CD8-positive, alpha-beta memory T cell (primary cell): ENCODE data around the gene LPAR6. TPM values are rescaled to one million over a fixed set of nuclear protein-coding genes. Genes with fewer than 3 reads are reported as not detected.

Source experiments
- CTCF ChIA-PET: fragments of 350-600 bp; sonication (Branson Sonifier 250); formaldehyde crosslinking; loops from one replicate; lab custom pipeline; 2021; ENCODE audit warnings: antibody characterized with exemption; lab: Charles Lee
- POLR2A ChIA-PET: fragments of 350-600 bp; sonication (Branson Sonifier 250); formaldehyde crosslinking; loops from one replicate; lab custom pipeline; 2021; ENCODE audit warnings: antibody characterized with exemption; lab: Charles Lee
- DNase-seq, 5 donors: peaks; one replicate each; pipeline versions ENCODE4 v3.0.0 to v3.0.0-alpha.2; 2020 to 2022; ENCODE audit warnings: mixed read lengths in 1 of 5
- H3K27ac ChIP-seq: one replicate; pipeline ENCODE4 v1.7.0; 2013; ENCODE audit warnings: low read depth, mild to moderate bottlenecking, low read length, moderate library complexity
- H3K27me3 ChIP-seq: 2 replicates; pipeline ENCODE4 v1.7.0; 2013; ENCODE audit warnings: low read length, mild to moderate bottlenecking; ENCODE audit not compliant: insufficient read depth, poor library complexity, severe bottlenecking
- H3K36me3 ChIP-seq: 2 replicates; pipeline ENCODE4 v1.7.0; 2013; ENCODE audit warnings: mild to moderate bottlenecking, low read length, moderate library complexity; ENCODE audit not compliant: insufficient read depth
- H3K4me1 ChIP-seq: 2 replicates; pipeline ENCODE4 v1.7.0; 2013; ENCODE audit warnings: mild to moderate bottlenecking, low read length, moderate library complexity; ENCODE audit not compliant: insufficient read depth
- H3K4me3 ChIP-seq: 2 replicates; pipeline ENCODE4 v1.7.0; 2013; ENCODE audit warnings: mild to moderate bottlenecking, low read length
- H3K9me3 ChIP-seq: 2 replicates; pipeline ENCODE4 v1.7.0; 2013; ENCODE audit warnings: mild to moderate bottlenecking, low read length
- H3K27ac Mint-ChIP-seq, 8 donors: one replicate each; pipeline ENCODE4 v1.8.0; 2020 to 2021; ENCODE audit warnings: mixed read lengths in 8 of 8, mild to moderate bottlenecking in 6 of 8, inconsistent platforms in 3 of 8, moderate library complexity in 3 of 8
- H3K27me3 Mint-ChIP-seq, 2 donors: one replicate each; pipeline ENCODE4 v1.8.0; 2020 to 2021; ENCODE audit warnings: mixed read lengths in 2 of 2, mild to moderate bottlenecking in 1 of 2, moderate library complexity in 1 of 2
- H3K36me3 Mint-ChIP-seq, 3 donors: one replicate each; pipeline ENCODE4 v1.8.0; 2020 to 2021; ENCODE audit warnings: mixed read lengths in 3 of 3, inconsistent platforms in 1 of 3, mild to moderate bottlenecking in 1 of 3
- H3K4me1 Mint-ChIP-seq, 3 donors: one replicate each; pipeline ENCODE4 v1.8.0; 2020 to 2021; ENCODE audit warnings: mixed read lengths in 3 of 3, inconsistent platforms in 1 of 3, mild to moderate bottlenecking in 1 of 3
- H3K4me3 Mint-ChIP-seq, 7 donors: one replicate each; pipeline ENCODE4 v1.8.0; 2020 to 2021; ENCODE audit warnings: mixed read lengths in 7 of 7, mild to moderate bottlenecking in 6 of 7, moderate library complexity in 4 of 7, inconsistent platforms in 2 of 7
- H3K9me3 Mint-ChIP-seq, 5 donors: one replicate each; pipeline ENCODE4 v1.8.0; 2020 to 2022; ENCODE audit warnings: mixed read lengths in 5 of 5, mild to moderate bottlenecking in 3 of 5, moderate library complexity in 2 of 5, inconsistent platforms in 1 of 5
- polyA plus RNA-seq: library from polyadenylated mRNA; unstranded; fragments of 300-500 nt; fragmentation: Illumina TruSeq; gene quantifications from one replicate; pipeline ENCODE4 v1.2.3, GENCODE V29; 2021
- total RNA-seq, 2 experiments: library from RNA; stranded (reverse); gene quantifications; one replicate each; pipeline ENCODE4 v1.2.3, GENCODE V29; 2021

LPAR6 gene
- total and polyA plus RNA-seq, 3 experiments from 2014 or later = 7.9 to 34.2 (median 8.8) TPM

DNA sequence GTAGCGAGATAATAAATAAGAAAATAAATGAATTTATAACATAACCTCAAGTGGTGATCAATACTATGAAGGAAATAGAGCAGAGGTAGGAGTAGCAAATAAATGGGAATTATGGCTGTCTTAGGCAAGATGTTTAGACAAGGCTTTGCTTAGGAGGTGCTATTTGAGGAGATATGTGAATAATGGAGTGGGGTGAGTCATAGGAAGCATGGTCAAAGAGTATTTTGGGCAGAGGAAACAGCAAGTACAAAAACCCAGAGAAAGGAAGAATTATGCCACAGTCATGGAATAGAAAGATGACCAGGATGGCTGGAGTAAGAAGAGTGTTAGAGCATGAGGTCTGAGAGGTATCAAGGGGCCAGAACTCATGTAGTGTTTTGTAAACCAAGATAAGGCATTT lies 33.6 kb upstream of the LPAR6 start:
- Mint-ChIP-seq H3K36me3 (peaks cover 6 to 11% (median 7%) of the 10 kb centered on the region in 3 donors), H3K27me3 (peaks cover 0 to 2% of the 10 kb centered on the region in 2 donors), H3K4me3 (no peak overlapping the region), H3K4me1 (peaks cover 19 to 53% (median 33%) of the 10 kb centered on the region in 3 donors), H3K9me3 (peaks cover 0 to 12% (median 8%) of the 10 kb centered on the region in 5 donors), H3K27ac (no peak overlapping the region)
- H3K4me1 ChIP-seq = peaks cover 11% of the 10 kb centered on the region
- no peak overlapping the region for H3K4me3 ChIP-seq
- no peak overlapping the region for H3K27ac ChIP-seq
- ChIA-PET POLR2A (no interaction called here), CTCF (no interaction called here)
- H3K27me3 ChIP-seq = no peaks in the 10 kb centered on the region
- DNase-seq = no peak
- H3K36me3 ChIP-seq = no peaks in the 10 kb centered on the region
- H3K9me3 ChIP-seq = no peaks in the 10 kb centered on the region

DNA sequence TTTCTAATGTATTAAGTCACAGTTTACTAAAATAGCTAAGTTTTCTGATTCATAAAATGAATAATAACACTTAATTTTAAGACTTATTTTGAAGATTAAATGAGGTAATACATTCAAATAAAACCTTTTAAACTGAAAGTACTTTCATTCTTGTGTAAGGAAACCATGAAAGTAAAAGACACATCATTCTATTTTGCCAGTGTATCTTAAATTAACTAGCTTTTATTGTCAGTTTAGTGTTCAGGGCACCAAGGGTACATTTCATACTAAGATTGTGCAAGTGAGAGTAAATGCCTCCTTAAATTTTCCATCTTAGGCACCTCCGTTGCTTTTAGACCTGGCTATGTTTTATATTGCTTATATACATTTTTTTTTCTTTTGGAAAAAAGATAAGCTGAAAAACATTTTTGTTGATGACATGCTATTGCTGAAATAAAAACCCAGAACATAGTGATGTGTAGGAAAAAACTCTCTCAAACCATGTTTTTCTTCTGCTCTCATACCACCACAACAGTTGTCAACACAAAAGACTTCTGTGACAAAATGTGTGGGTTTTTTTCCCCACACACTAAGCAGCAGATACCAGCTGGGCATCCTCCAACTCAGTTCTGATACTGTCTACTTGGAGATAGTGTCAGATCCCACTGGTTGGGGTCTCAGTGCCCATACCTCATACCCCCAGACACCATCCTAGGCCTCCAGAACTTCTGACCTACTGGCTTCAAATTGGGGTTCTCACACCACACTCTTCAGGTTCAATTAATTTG lies 30.7 kb upstream of the LPAR6 start:
- Histone ChIP-seq H3K36me3 (no peaks in the 10 kb centered on the region), H3K4me1 (peaks cover 11% of the 10 kb centered on the region), H3K27me3 (no peaks in the 10 kb centered on the region), H3K9me3 (no peaks in the 10 kb centered on the region), H3K27ac (no peak overlapping the region), H3K4me3 (no peak overlapping the region)
- Mint-ChIP-seq H3K27ac (peak overlapping the region in 3 of 8 donors; percentile 35 to 56 (median 41)), H3K4me1 (peaks cover 18 to 43% (median 30%) of the 10 kb centered on the region in 3 donors), H3K9me3 (no peaks in the 10 kb centered on the region), H3K36me3 (peaks cover 0 to 3% (median 1%) of the 10 kb centered on the region in 3 donors), H3K27me3 (no peaks in the 10 kb centered on the region), H3K4me3 (peak overlapping the region in 5 of 7 donors; percentile 23 to 72 (median 51))
- POLR2A ChIA-PET = no interaction called here
- CTCF ChIA-PET = interaction anchor here (1.6 kb wide), 1 partner anchor 137 kb away, joined by 6 read pairs; no protein-coding TSS in a partner anchor
- DNase-seq = no peak

DNA sequence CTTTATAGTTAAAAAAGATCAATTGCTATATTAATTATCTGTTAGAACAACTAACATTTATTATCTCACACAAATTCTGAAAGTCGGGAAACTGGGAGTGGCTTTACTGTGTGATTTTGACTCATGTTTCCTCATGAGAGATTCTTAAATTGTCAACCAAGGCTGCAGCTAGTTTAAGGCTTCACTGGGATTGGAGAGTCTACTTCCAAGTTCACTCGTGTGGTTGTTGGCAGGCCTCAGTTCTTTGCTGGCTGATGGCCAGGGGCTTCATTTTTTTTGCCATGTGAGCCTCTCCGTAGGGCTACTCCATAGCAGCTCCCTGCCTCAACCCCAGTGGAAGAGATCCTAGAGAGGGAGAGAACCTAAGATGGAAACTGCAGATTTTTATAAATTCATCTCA lies 24.5 kb upstream of the LPAR6 start:
- DNase-seq = no peak
- CTCF ChIA-PET = no interaction called here
- H3K27me3 Mint-ChIP-seq = no peaks in the 10 kb centered on the region
- no peaks in the 10 kb centered on the region for H3K9me3 Mint-ChIP-seq
- H3K27ac Mint-ChIP-seq = no peak overlapping the region
- H3K4me1 Mint-ChIP-seq = peaks cover 27 to 46% (median 40%) of the 10 kb centered on the region in 3 donors
- H3K9me3 ChIP-seq = no peaks in the 10 kb centered on the region
- peaks cover 4 to 5% (median 5%) of the 10 kb centered on the region in 3 donors for H3K36me3 Mint-ChIP-seq
- H3K36me3 ChIP-seq = no peaks in the 10 kb centered on the region
- POLR2A ChIA-PET = no interaction called here
- no peak overlapping the region for H3K4me3 ChIP-seq
- no peak overlapping the region for H3K27ac ChIP-seq
- no peaks in the 10 kb centered on the region for H3K27me3 ChIP-seq
- no peak overlapping the region for H3K4me3 Mint-ChIP-seq
- H3K4me1 ChIP-seq = peaks cover 10% of the 10 kb centered on the region

DNA sequence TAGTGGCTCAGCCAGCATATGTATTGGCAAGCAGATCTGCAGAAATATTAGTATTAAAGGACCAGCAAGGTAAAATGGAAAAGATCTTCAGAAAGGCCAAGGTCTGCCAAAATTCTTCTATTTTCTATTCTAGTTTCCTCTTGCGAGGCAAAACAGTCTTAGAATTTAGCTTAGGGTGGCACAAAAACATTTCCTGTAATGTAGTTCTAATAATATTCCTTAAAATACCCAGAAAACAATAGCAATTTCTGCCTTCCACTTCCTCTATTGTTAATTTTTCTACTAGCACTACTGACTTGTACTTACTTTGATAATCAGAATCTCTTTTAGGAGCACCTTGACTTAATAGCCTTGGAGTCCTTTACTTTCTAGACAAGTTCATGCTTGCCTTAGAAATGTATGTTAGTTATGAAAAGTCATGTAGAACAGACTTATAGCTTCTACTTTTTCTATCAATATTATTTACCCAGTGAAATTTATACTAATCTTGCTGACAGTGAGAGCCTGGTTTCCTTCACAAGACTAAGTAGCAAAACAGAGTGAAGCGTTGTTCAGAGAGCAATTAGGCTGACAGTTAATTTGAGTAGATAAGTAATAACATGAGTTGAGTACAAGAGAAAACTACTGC lies 23.9 kb upstream of the LPAR6 start:
- ChIA-PET CTCF (no interaction called here), POLR2A (no interaction called here)
- DNase-seq = no peak
- H3K4me1 Mint-ChIP-seq = peaks cover 30 to 51% (median 46%) of the 10 kb centered on the region in 3 donors
- Histone ChIP-seq H3K27me3 (no peaks in the 10 kb centered on the region), H3K4me1 (peaks cover 15% of the 10 kb centered on the region), H3K9me3 (no peaks in the 10 kb centered on the region), H3K4me3 (no peak overlapping the region), H3K36me3 (no peaks in the 10 kb centered on the region), H3K27ac (no peak overlapping the region)
- no peaks in the 10 kb centered on the region for H3K27me3 Mint-ChIP-seq
- H3K36me3 Mint-ChIP-seq = peaks cover 4 to 5% (median 5%) of the 10 kb centered on the region in 3 donors
- H3K9me3 Mint-ChIP-seq = no peaks in the 10 kb centered on the region
- no peak overlapping the region for H3K4me3 Mint-ChIP-seq
- H3K27ac Mint-ChIP-seq = peak overlapping the region in 4 of 8 donors; percentile 43 to 73 (median 46)

DNA sequence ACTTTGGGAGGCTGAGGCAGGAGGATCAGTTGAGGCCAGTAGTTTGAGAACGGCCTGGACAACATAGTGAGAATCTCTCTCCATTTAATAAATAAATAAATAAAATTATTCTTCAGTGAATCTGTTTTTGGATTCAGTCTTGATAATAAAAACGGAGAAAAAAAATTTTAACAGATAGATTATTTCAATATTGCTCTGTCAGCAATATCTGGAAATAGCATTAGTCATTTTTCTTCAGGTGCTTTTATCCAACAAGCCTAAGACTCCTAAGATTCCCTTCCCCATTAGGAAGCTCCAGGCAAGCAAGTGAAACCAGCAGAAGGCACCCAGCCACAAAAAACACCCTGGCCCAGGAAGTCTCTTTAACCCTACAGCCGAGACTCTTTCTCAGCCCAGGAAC lies 21.3 kb upstream of the LPAR6 start:
- Histone ChIP-seq H3K27ac (no peak overlapping the region), H3K4me1 (peaks cover 22% of the 10 kb centered on the region), H3K36me3 (no peaks in the 10 kb centered on the region), H3K27me3 (no peaks in the 10 kb centered on the region), H3K9me3 (no peaks in the 10 kb centered on the region), H3K4me3 (no peak overlapping the region)
- Mint-ChIP-seq H3K36me3 (peaks cover 4 to 5% (median 5%) of the 10 kb centered on the region in 3 donors), H3K9me3 (no peaks in the 10 kb centered on the region), H3K4me3 (peak overlapping the region in 1 of 7 donors; percentile 40), H3K27ac (no peak overlapping the region), H3K4me1 (peaks cover 35 to 56% (median 54%) of the 10 kb centered on the region in 3 donors), H3K27me3 (no peaks in the 10 kb centered on the region)
- ChIA-PET CTCF (no interaction called here), POLR2A (no interaction called here)
- no peak for DNase-seq

DNA sequence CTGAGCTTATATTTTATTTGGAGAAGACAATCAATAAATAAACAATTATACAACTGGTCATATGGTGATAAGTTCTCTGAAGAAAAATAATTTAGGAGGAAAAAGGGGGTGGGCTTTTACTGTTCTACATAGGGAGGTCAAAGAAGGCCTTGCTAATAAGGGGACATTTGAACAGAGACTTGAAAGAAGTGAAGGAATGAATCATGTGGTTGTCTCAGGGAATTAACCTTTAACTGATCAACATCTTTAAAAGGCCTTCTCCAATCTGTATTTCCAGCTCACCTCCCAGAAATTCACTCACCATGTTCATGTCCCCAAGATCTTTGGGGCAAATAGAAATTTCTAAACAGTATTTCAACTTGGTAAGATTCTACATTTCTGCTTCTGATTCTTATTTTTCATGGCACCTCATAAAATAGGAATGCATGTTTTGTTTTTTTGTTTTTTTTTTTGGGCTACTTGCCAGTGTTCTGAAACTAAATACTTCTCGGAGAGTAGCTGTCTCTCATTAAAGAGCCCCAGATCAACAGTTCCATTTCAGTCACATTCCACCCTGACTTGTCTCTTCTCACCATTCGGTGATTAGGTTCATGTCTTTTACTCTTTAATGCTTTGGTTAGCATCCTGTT lies 19.2 kb upstream of the LPAR6 start:
- H3K4me3 Mint-ChIP-seq = peak overlapping the region in 3 of 7 donors; percentile 6 to 38 (median 9)
- no peaks in the 10 kb centered on the region for H3K36me3 ChIP-seq

DNA sequence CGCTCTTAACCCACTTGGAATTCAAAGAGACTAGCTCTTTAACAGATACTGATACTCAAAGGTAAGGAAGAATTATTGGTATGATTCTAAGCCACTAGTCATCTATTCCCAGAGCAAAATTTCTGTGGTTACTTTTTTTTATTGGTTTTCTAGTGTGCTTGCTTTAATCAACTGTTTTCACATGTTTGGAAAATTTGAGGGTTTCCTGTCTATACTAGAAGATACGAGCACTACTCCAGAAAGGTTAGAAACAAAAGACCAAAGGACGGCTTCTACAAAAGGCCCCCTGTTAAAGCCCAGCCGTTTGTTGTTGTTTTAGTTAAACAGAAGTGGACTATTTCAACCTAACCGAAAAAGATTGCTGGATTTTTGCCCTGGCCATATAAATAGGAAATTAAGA lies 18.5 kb upstream of the LPAR6 start:
- Histone ChIP-seq H3K27ac (no peak overlapping the region), H3K27me3 (no peaks in the 10 kb centered on the region), H3K4me3 (no peak overlapping the region), H3K9me3 (no peaks in the 10 kb centered on the region), H3K4me1 (peaks cover 21% of the 10 kb centered on the region), H3K36me3 (no peaks in the 10 kb centered on the region)
- no peak for DNase-seq
- Mint-ChIP-seq H3K27ac (peak overlapping the region in 2 of 8 donors; percentile 19 to 23), H3K4me1 (peaks cover 26 to 53% (median 53%) of the 10 kb centered on the region in 3 donors), H3K27me3 (no peaks in the 10 kb centered on the region), H3K4me3 (no peak overlapping the region), H3K9me3 (peaks cover 0 to 2% (median 0%) of the 10 kb centered on the region in 5 donors), H3K36me3 (peaks cover 6 to 9% (median 8%) of the 10 kb centered on the region in 3 donors)
- CTCF ChIA-PET = no interaction called here
- POLR2A ChIA-PET = no interaction called here

More for the DNA sequence above, 19.2 kb upstream of the LPAR6 start:
- H3K36me3 Mint-ChIP-seq = peaks cover 4 to 5% (median 5%) of the 10 kb centered on the region in 3 donors
- H3K27ac Mint-ChIP-seq = peak overlapping the region in 3 of 8 donors; percentile 6 to 43 (median 6)
- peaks cover 22% of the 10 kb centered on the region for H3K4me1 ChIP-seq
- no peaks in the 10 kb centered on the region for H3K9me3 Mint-ChIP-seq
- H3K4me3 ChIP-seq = no peak overlapping the region
- no peaks in the 10 kb centered on the region for H3K27me3 Mint-ChIP-seq
- H3K27me3 ChIP-seq = no peaks in the 10 kb centered on the region
- H3K9me3 ChIP-seq = no peaks in the 10 kb centered on the region
- CTCF ChIA-PET = no interaction called here
- DNase-seq = no peak
- H3K4me1 Mint-ChIP-seq = peaks cover 33 to 57% (median 55%) of the 10 kb centered on the region in 3 donors
- POLR2A ChIA-PET = no interaction called here
- H3K27ac ChIP-seq = no peak overlapping the region
